Neural cell (in vitro differentiated cells): Measurements from ENCODE around the gene ACTBL2. TPM values are rescaled to one million over a fixed set of nuclear protein-coding genes. Genes with fewer than 3 reads are reported as not detected.
A peak's percentile ranks its signal among the peaks of the same experiment; 100 is the strongest.

ENCODE experiments used
- H2AFZ ChIP-seq: fragments of 200-600, 300-800 bp; sonication (generic), shearing (Covaris generic); 2 replicates; pipeline ENCODE4 v1.6.0; 2014; ENCODE audit warnings: low read depth, mild to moderate bottlenecking, antibody characterized with exemption, low read length, moderate library complexity
- H3F3A ChIP-seq: fragments of 200-600 bp; shearing (Covaris generic); 2 replicates; pipeline ENCODE4 v1.6.1; 2016; ENCODE audit warnings: mild to moderate bottlenecking, moderate library complexity, mixed read lengths, antibody characterized with exemption, low read length; ENCODE audit not compliant: insufficient read depth, poor library complexity, severe bottlenecking
- H3K27ac ChIP-seq: fragments of 200-600, 300-800 bp; sonication (generic), shearing (Covaris generic); 2 replicates; pipeline ENCODE4 v1.5.1; 2014; ENCODE audit warnings: mild to moderate bottlenecking, low read length, moderate library complexity
- H3K27me3 ChIP-seq: fragments of 300-800, 200-600 bp; sonication (generic), shearing (Covaris generic); 2 replicates; pipeline ENCODE4 v1.6.0; 2014; ENCODE audit warnings: mild to moderate bottlenecking, low read depth, low read length, moderate library complexity; ENCODE audit not compliant: insufficient read depth
- H3K36me3 ChIP-seq: fragments of 300-800, 200-600 bp; sonication (generic), shearing (Covaris generic); 2 replicates; pipeline ENCODE4 v1.5.1; 2014; ENCODE audit warnings: mild to moderate bottlenecking, antibody characterized with exemption, low read length, moderate library complexity; ENCODE audit not compliant: insufficient read depth
- H3K4me2 ChIP-seq: fragments of 300-800, 200-600 bp; sonication (generic), shearing (Covaris generic); 2 replicates; pipeline ENCODE4 v1.6.0; 2014; ENCODE audit warnings: mild to moderate bottlenecking, low read length
- H3K4me3 ChIP-seq: fragments of 300-800, 200-600 bp; sonication (generic), shearing (Covaris generic); 2 replicates; pipeline ENCODE4 v1.5.1; 2014; ENCODE audit warnings: mild to moderate bottlenecking, low read length, moderate library complexity
- H3K79me2 ChIP-seq: fragments of 200-600 bp; shearing (Covaris generic); replicated peaks from 2 replicates; pipeline ENCODE4 v1.6.0; 2014; ENCODE audit warnings: mild to moderate bottlenecking, low read length, moderate library complexity; ENCODE audit not compliant: insufficient read depth
- H3K9ac ChIP-seq: fragments of 300-800, 200-600 bp; sonication (generic), shearing (Covaris generic); 2 replicates; pipeline ENCODE4 v1.6.1; 2016; ENCODE audit warnings: mild to moderate bottlenecking, low read length, mixed read lengths
- H3K9me2 ChIP-seq: fragments of 200-600 bp; shearing (Covaris generic); 2 replicates; pipeline ENCODE4 v1.6.1; 2016; ENCODE audit warnings: mild to moderate bottlenecking, low read length, mixed read lengths; ENCODE audit not compliant: insufficient read depth
- H3K9me3 ChIP-seq: fragments of 200-600, 300-800 bp; sonication (generic), shearing (Covaris generic); 2 replicates; pipeline ENCODE4 v1.6.1; 2016; ENCODE audit warnings: mild to moderate bottlenecking, mixed run types, low read length, moderate library complexity, mixed read lengths
- H4K20me1 ChIP-seq: fragments of 200-600 bp; shearing (Covaris generic); 2 replicates; pipeline ENCODE4 v1.6.1; 2016; ENCODE audit warnings: mild to moderate bottlenecking, mixed run types; ENCODE audit not compliant: insufficient read depth
- CTCF ChIP-seq: fragments of 450-650 bp; IDR thresholded peaks from 2 replicates; pipeline ENCODE4 v1.5.1; 2014; ENCODE audit warnings: antibody characterized with exemption, mild to moderate bottlenecking, moderate library complexity; ENCODE audit not compliant: poor library complexity, severe bottlenecking
- EP300 ChIP-seq: fragments of 450-650 bp; conservative IDR thresholded peaks from 2 replicates; pipeline ENCODE4 v1.6.1; 2014; ENCODE audit warnings: antibody characterized with exemption, mild to moderate bottlenecking, moderate library complexity; ENCODE audit not compliant: poor library complexity, severe bottlenecking
- EZH2 ChIP-seq: fragments of 200-600, 300-800 bp; shearing (Covaris generic), sonication (generic); IDR thresholded peaks from 2 replicates; pipeline ENCODE4 v1.6.1; 2014; ENCODE audit warnings: antibody characterized with exemption, low read length, borderline replicate concordance, mild to moderate bottlenecking; ENCODE audit not compliant: insufficient read depth, poor library complexity, severe bottlenecking
- MXI1 ChIP-seq: fragments of 450-650 bp; conservative IDR thresholded peaks from 2 replicates; pipeline ENCODE4 v1.6.1; 2014; ENCODE audit warnings: antibody characterized with exemption, mild to moderate bottlenecking; ENCODE audit not compliant: poor library complexity, severe bottlenecking
- POLR2AphosphoS5 ChIP-seq: IDR thresholded peaks from 2 replicates; pipeline ENCODE4 v1.6.1; 2012
- RAD21 ChIP-seq: fragments of 450-650 bp; conservative IDR thresholded peaks from 2 replicates; pipeline ENCODE4 v1.6.1; 2014; ENCODE audit warnings: antibody characterized with exemption, mild to moderate bottlenecking, moderate library complexity
- SMC3 ChIP-seq: fragments of 450-650 bp; conservative IDR thresholded peaks from 2 replicates; pipeline ENCODE4 v1.6.1; 2014; ENCODE audit warnings: antibody characterized with exemption, mild to moderate bottlenecking, moderate library complexity; ENCODE audit not compliant: poor library complexity
- TAF1 ChIP-seq: IDR thresholded peaks from 2 replicates; pipeline ENCODE4 v1.6.1; 2012; ENCODE audit warnings: low read depth
- polyA plus RNA-seq: library from polyadenylated mRNA; depleted of rRNA; stranded (reverse); fragments of >200 nt; gene quantifications from 2 replicates; pipeline ENCODE4 v1.2.3, GENCODE V29; 2014
- TF ChIP-seq, protein P1 (sequence below): IDR thresholded peaks from 2 replicates; pipeline ENCODE4 v1.6.1; 2012; ENCODE audit warnings: borderline replicate concordance

Gene ACTBL2
- polyA plus RNA-seq, 1 donor from 2014 or later = not detected

DNA sequence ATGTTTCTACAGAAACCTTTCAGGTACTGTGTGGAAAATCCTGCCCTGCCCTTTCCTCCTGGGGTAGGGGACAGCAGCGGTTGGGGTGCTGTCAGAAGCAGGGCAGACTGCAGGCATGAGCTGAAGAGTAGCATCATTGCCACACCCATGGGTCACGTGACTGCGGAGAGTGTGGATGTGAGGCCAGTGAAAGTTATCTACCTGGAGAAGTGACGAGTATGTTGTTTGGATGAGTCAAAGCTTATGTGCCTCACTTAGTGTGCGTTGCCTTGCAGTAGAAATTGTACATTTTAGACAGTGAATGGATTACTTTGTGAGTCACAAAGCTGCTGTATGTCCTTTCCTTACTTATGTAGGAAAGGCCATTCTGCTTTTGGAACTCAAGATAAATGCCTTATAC lies 21.7 kb upstream of the ACTBL2 start:
- Histone ChIP-seq H3K27me3 (no peaks in the 10 kb centered on the region), H3K9ac (no peak overlapping the region), H3K4me3 (no peak overlapping the region), H3F3A (no peaks in the 10 kb centered on the region), H2AFZ (no peak overlapping the region), H3K36me3 (no peaks in the 10 kb centered on the region), H3K9me3 (no peaks in the 10 kb centered on the region), H3K79me2 (no peaks in the 10 kb centered on the region), H3K4me2 (no peak overlapping the region), H3K9me2 (no peaks in the 10 kb centered on the region), H4K20me1 (no peaks in the 10 kb centered on the region), H3K27ac (peak overlapping the region; percentile 80)
- TF ChIP-seq EP300 = no peak
- no peak for TF ChIP-seq TAF1
- no peak for TF ChIP-seq SMC3
- no peak for TF ChIP-seq EZH2
- TF ChIP-seq CTCF = no peak
- TF ChIP-seq, protein P1, sequence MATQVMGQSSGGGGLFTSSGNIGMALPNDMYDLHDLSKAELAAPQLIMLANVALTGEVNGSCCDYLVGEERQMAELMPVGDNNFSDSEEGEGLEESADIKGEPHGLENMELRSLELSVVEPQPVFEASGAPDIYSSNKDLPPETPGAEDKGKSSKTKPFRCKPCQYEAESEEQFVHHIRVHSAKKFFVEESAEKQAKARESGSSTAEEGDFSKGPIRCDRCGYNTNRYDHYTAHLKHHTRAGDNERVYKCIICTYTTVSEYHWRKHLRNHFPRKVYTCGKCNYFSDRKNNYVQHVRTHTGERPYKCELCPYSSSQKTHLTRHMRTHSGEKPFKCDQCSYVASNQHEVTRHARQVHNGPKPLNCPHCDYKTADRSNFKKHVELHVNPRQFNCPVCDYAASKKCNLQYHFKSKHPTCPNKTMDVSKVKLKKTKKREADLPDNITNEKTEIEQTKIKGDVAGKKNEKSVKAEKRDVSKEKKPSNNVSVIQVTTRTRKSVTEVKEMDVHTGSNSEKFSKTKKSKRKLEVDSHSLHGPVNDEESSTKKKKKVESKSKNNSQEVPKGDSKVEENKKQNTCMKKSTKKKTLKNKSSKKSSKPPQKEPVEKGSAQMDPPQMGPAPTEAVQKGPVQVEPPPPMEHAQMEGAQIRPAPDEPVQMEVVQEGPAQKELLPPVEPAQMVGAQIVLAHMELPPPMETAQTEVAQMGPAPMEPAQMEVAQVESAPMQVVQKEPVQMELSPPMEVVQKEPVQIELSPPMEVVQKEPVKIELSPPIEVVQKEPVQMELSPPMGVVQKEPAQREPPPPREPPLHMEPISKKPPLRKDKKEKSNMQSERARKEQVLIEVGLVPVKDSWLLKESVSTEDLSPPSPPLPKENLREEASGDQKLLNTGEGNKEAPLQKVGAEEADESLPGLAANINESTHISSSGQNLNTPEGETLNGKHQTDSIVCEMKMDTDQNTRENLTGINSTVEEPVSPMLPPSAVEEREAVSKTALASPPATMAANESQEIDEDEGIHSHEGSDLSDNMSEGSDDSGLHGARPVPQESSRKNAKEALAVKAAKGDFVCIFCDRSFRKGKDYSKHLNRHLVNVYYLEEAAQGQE = no peak
- no peak for TF ChIP-seq RAD21
- no peak for TF ChIP-seq POLR2AphosphoS5
- TF ChIP-seq MXI1 = no peak

DNA sequence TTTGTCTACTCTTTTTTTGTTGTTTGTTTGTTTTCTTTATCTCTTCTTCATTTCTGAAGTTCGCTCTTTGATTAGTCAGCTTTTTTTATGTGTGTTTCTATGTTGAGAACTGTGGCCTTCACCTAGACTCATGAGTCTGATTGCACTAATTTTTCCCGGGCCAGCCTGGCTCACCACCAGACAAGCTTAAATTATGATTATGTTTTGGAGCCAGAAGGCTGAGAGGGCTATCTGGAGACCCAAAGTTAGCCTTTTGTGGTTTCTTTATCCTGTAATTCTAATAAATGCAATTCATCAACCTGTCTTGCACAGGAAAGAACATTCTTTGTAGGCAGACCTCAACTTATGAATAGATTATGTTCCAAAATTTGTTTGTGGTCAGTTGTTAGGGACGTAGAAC lies 20.8 kb upstream of the ACTBL2 start:
- no peaks in the 10 kb centered on the region for H3K36me3 ChIP-seq
- no peak overlapping the region for H3K27ac ChIP-seq
- H3F3A ChIP-seq = no peaks in the 10 kb centered on the region
- H2AFZ ChIP-seq = no peak overlapping the region
- H3K79me2 ChIP-seq = no peaks in the 10 kb centered on the region
- H3K27me3 ChIP-seq = no peaks in the 10 kb centered on the region
- H3K9me2 ChIP-seq = no peaks in the 10 kb centered on the region
- no peak overlapping the region for H3K4me3 ChIP-seq
- no peaks in the 10 kb centered on the region for H4K20me1 ChIP-seq
- TF ChIP-seq SMC3 = no peak
- TF ChIP-seq, protein P1 = no peak
- no peak for TF ChIP-seq POLR2AphosphoS5
- TF ChIP-seq EZH2 = no peak
- no peak for TF ChIP-seq CTCF
- TF ChIP-seq MXI1 = no peak
- no peak for TF ChIP-seq TAF1
- no peak for TF ChIP-seq RAD21
- no peak for TF ChIP-seq EP300
- H3K9me3 ChIP-seq = no peaks in the 10 kb centered on the region
- no peak overlapping the region for H3K9ac ChIP-seq
- no peak overlapping the region for H3K4me2 ChIP-seq
